Measurements from ENCODE around the gene CCNG1. TPM values are rescaled to one million over a fixed set of nuclear protein-coding genes. Genes with fewer than 3 reads are reported as not detected.

CCNG1 gene
- total and polyA plus RNA-seq, 9 of the 15 experiments (the other 6 are each of a cell fraction or from before 2014, with no cell fraction given): 121 to 293 (median 245) TPM

DNA sequence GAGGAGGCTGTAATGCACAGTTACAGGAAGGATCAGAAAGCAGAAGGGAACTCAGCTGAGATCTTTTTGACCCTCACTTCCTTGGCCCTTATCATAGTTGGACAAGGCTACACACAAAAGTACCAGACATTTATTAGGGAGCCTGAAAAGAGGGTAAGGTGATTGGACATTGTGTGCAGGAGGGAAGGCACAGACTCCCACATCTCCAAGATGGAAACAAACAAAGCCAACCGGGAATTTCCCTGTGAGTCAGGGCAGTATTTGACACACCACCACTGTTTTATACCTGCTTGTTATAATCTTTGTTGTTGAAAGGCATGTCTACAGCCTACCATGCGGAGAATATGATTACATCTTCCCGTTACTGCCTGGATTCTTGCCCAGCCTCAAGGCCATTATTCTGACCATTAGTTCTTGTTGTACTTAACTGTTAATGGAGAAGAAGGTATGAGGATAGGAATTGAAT, 3.0 kb upstream of the CCNG1 start (continued):
- TF ChIP-seq ATF1 (CRISPR knock-in tag; IDR thresholded peaks at IDR 0.05): no peak
- peak; percentile 32; the same call in 1 of the 2 replicates for TF ChIP-seq ATF1 (tag; IDR thresholded peaks at IDR 0.05)
- TF ChIP-seq FOXK2 (conservative IDR thresholded peaks at IDR 0.05 in 1 of 2, IDR thresholded peaks at IDR 0.05 in 1 of 2; ENCODE audit: low read depth in 2 of 2): 0 out of 4 replicates have a peak, but pooled peaks of 1 of the 2 experiments have one; percentile 49
- TF ChIP-seq ZNF830 (CRISPR knock-in tag; IDR thresholded peaks at IDR 0.05): no peak
- no peak for TF ChIP-seq TRIM24 (IDR thresholded peaks at IDR 0.05)
- no peak for TF ChIP-seq ZC3H11A (IDR thresholded peaks at IDR 0.05; ENCODE audit: low read depth, low read length)
- TF ChIP-seq POLR2H (tag; IDR thresholded peaks at IDR 0.05; ENCODE audit: low read depth): no peak
- no peak for TF ChIP-seq NELFE (IDR thresholded peaks at IDR 0.05; ENCODE audit: insufficient read depth, insufficient read length)
- no peak for TF ChIP-seq TBP (optimal IDR thresholded peaks at IDR 0.05; ENCODE audit: low read depth, low read length)
- TF ChIP-seq, protein P1, sequence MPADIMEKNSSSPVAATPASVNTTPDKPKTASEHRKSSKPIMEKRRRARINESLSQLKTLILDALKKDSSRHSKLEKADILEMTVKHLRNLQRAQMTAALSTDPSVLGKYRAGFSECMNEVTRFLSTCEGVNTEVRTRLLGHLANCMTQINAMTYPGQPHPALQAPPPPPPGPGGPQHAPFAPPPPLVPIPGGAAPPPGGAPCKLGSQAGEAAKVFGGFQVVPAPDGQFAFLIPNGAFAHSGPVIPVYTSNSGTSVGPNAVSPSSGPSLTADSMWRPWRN (IDR thresholded peaks at IDR 0.05; ENCODE audit: low read depth): no peak
- TF ChIP-seq MXI1 (IDR thresholded peaks at IDR 0.05; ENCODE audit: low read depth, low read length): no peak
- TF ChIP-seq ZKSCAN3 (CRISPR knock-in tag; IDR thresholded peaks at IDR 0.05): no peak
- TF ChIP-seq, protein P2, sequence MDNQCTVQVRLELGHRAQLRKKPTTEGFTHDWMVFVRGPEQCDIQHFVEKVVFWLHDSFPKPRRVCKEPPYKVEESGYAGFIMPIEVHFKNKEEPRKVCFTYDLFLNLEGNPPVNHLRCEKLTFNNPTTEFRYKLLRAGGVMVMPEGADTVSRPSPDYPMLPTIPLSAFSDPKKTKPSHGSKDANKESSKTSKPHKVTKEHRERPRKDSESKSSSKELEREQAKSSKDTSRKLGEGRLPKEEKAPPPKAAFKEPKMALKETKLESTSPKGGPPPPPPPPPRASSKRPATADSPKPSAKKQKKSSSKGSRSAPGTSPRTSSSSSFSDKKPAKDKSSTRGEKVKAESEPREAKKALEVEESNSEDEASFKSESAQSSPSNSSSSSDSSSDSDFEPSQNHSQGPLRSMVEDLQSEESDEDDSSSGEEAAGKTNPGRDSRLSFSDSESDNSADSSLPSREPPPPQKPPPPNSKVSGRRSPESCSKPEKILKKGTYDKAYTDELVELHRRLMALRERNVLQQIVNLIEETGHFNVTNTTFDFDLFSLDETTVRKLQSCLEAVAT (IDR thresholded peaks at IDR 0.05): peak in 1 of 2 experiments; percentile 72; a peak in 1 of 4 replicates
- TF ChIP-seq HDGF (IDR thresholded peaks at IDR 0.05): no peak
